Epithelial cell of proximal tubule (primary cell): ENCODE results near the gene CPLX1. TPM values are rescaled to one million over a fixed set of nuclear protein-coding genes. Genes with fewer than 3 reads are reported as not detected.

Source experiments
- DNase-seq: peaks from one replicate; pipeline ENCODE4 v3.0.0-alpha.2; 2011; ENCODE audit warnings: low read depth
- H3K4me3 ChIP-seq: 2 replicates; pipeline ENCODE4 v1.5.1; 2011; ENCODE audit warnings: low read depth, mild to moderate bottlenecking, low read length
- total RNA-seq: library from RNA; depleted of rRNA; stranded (reverse); fragments of >200 nt; gene quantifications from 2 replicates; pipeline ENCODE4 v1.2.3, GENCODE V29; 2015
- TF ChIP-seq, protein P1 (sequence below): conservative IDR thresholded peaks from 2 replicates; pipeline ENCODE4 v1.5.1; 2012; ENCODE audit warnings: low read depth, mild to moderate bottlenecking, low read length

Gene CPLX1
- total RNA-seq: 0.81 TPM in 1 of 2 replicates, not detected in the other

DNA sequence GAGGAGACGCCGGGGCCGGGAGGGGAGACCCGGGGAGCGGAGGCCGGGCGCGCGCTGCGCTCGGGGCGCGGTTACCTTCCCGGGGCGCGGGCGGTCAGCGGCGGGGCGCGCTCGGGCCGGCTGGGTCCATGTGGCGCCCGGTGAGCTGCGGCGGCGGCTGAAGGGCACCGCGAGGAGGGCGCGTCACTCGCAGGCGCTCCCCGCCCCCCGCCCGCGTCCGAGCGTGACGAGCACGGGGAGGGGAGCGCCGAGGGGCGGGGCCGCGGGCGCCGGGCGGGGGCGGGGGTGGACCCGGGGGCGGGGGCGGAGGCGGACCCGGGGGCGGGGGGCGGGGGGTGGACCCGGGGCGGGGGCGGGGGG, at the start of gene CPLX1:
Gene CPLX1 (minus strand): TSS at position 159 of the 360 bp plus-strand sequence. CDS start 1,607 bp downstream, outside the sequence.
- no peak for DNase-seq
- peak within 1 kb of the TSS; percentile 33 for H3K4me3 ChIP-seq
- TF ChIP-seq, protein P1, sequence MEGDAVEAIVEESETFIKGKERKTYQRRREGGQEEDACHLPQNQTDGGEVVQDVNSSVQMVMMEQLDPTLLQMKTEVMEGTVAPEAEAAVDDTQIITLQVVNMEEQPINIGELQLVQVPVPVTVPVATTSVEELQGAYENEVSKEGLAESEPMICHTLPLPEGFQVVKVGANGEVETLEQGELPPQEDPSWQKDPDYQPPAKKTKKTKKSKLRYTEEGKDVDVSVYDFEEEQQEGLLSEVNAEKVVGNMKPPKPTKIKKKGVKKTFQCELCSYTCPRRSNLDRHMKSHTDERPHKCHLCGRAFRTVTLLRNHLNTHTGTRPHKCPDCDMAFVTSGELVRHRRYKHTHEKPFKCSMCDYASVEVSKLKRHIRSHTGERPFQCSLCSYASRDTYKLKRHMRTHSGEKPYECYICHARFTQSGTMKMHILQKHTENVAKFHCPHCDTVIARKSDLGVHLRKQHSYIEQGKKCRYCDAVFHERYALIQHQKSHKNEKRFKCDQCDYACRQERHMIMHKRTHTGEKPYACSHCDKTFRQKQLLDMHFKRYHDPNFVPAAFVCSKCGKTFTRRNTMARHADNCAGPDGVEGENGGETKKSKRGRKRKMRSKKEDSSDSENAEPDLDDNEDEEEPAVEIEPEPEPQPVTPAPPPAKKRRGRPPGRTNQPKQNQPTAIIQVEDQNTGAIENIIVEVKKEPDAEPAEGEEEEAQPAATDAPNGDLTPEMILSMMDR: no peak

DNA sequence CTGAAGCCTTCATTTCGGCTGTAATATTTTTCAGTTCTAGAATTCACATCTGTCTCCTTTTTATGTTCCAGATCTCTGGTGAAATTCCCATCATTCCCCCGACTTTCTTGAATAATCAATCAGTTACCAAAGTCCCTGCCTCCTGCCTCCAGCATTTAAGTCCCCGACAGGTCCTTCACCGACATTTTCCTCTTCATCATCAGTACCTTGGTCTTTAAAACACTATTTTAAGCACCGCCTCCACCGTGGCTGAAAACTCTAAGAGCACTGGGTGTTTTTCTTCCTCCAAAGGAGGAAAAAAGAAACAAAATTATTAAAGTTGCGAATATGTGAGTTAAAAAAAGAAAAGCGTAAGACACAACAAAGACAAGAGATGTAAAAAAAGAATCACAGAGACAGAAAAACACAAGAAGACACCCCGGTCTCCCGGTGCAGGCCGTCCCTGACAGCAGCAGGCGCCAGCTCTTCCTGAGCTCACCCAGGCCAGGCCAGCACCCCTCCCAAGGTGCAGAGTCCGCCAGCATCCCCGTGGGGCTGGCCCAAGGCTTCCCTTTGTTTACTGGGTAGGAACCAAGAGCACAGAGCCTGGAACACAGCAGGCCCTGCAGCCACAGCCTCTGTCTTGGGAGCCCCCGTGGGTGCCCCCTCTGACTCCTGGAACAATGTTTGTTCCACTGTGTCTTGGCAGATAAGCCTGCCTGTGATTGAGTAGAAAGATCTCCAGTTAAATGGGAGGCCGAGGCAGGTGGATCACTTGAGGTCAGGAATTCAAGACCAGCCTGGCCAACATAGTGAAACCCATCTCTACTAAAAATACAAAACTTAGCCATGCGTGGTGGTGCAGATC, 49.3 kb upstream of the CPLX1 start:
- H3K4me3 ChIP-seq: no peak overlapping the region
- no peak for DNase-seq
- TF ChIP-seq, protein P1: no peak

DNA sequence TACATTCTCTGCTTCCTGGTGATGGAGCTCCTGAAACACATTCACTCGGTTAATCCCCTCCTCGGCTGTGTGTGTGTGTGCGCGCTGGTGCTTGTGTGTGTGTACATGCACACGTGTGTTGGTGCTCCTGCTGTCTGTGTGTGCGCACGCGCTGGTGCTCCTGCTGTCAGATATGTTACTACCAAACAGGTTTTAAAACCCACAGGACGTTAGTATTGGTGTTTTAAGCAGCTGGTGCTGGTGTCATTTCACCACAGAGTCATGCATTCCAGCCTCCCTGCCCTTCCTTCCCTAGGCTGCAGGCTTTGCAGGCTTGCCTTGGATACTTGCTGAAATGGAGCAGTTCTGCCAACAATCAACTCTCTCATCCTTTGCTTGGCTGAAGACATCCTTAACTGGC, 48.1 kb upstream of the CPLX1 start:
- TF ChIP-seq, protein P1: no peak
- H3K4me3 ChIP-seq: no peak overlapping the region
- DNase-seq: no peak

DNA sequence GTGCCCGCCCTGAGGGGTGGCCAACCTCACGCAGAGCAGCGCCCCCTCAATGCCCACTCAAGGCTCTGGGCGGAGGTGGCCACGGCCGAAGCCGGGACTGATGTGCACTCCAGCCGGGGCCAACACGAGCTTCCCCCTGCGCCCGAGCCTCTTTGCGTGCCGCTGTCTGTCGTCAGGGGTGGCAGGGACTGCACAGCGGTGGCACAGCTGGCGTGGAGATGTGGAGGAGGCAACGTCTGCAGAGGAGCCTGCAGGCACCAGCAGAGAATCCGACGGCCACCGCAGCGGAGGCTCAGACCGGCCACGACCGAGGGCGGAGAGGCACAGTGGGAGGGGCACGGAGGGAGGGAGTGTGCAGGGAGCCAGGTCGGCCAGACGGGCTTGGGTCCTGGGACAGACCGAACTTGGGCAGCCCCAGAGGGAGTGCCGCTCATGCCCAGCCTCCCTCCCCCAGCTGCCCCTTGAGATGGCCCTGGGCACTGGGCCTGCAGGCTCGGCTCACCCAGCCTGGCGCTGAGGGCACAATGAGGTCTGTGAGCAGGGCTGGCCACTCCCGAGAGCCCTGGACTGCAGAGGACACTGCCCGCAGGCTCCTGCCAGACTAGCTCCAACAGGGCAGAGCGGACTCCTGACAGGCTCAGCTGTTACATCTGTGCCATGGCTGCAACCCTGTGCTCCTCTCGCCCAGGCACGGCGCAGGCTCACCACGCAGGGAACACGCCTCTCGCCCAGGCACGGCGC, 46.5 kb upstream of the CPLX1 start:
- H3K4me3 ChIP-seq: no peak overlapping the region
- DNase-seq: no peak
- TF ChIP-seq, protein P1: no peak

DNA sequence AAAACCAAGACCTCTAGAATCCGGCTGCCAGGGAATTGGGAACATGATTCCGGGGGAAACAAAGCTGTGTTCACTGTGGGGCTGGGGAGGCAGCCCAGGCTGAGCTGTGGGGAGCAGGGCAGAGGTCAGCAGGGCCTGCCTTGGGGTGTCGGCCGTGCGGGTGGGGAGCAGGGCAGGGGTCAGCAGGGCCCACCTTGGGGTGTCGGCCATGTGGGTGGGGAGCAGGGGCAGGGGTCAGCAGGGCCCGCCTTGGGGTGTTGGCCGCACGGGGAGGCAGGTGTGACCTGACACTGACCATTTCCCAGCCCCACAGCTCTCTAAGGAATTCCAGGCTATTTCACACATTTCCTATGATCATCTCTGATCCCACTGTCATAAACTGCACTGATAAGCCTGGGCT, 45.6 kb upstream of the CPLX1 start:
- H3K4me3 ChIP-seq: no peak overlapping the region
- TF ChIP-seq, protein P1: no peak
- no peak for DNase-seq

DNA sequence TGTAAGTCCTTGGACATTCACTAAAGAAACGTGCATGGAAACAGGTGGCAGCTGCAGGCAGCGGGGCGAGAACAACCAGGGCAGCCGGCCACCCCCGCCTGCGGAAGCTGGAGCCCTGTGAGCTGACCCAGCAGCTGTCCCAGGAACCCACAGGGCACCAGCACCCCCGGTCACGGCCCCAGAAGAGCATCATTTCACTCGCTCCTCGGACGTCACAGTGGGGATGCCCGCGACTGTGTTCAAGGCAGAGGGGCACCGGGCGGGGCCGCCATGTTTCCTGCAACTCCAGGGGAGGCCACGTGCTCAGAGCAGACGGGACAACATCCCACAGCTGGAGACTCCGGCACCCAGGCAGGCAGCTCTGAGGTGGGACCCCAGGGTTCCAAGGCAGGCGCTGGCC, 45.0 kb upstream of the CPLX1 start:
- H3K4me3 ChIP-seq: no peak overlapping the region
- DNase-seq: no peak
- TF ChIP-seq, protein P1: no peak

DNA sequence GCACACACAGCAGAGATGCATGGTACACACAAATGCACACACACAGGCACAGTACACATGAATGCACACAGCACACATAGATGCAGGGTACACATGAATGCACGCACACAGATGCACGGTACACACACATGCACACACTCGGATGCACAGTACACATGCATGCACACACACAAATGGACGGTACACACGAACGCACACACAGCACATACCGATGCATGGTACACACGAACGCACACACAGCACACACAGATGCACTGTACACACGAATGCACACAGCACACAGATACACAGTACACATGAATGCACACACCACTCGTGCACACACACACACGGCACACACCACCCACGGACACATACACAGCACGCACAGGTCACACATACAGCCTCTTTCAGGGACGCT, 43.8 kb upstream of the CPLX1 start:
- TF ChIP-seq, protein P1: no peak
- no peak overlapping the region for H3K4me3 ChIP-seq

More for the DNA sequence above, 43.8 kb upstream of the CPLX1 start:
- DNase-seq: no peak
